ENCODE results near the gene SDHAF4.
"Not testable (repeated sequence)": the region's sequence is repeated elsewhere in the genome, so short reads cannot be mapped to it uniquely, and the experiment has no call there.

The SDHAF4 gene

DNA sequence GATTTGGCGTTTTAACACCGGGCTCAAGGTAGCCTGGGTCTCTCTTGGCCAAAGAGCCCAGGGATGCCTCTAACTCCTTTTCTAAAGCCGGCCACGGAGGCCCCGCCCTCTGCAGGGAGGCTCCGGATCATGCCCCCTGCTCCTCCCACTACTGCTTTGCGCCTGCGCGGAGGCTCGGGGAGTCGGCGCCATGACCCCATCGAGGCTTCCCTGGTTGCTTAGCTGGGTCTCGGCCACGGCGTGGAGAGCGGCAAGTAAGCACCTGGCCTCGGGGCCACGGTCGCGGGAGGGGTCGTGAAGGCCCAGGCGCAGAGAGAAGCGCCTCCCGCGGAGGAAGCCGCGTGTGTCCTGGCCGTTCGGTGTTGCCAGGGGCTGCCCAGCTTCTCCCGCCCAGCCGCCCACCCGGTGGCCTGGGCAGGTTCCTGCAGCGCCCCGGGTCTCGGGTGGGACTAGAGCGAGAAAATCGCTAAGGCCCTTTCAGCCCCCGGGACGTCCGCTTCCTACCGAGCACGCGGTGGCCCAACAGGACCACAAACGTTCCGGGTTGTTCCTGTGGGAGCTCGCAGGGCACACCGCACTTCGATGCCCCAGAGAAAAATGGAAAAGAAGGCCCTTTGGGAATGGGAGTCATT lies at the start of gene SDHAF4:
Gene SDHAF4, plus strand, starts transcription at position 180 of the 632 bp plus-strand sequence. Its CDS starts 11 bp downstream, at position 191.
- DNase-seq, result peak; percentile 86 to 98 (median 96)
- intact Hi-C loops (cut with DNase I), result loop anchor here (5.0 kb wide), 2 partner anchors 100 to 155 kb away; partner anchors contain the start of genes FAM135A and SMAP1

DNA sequence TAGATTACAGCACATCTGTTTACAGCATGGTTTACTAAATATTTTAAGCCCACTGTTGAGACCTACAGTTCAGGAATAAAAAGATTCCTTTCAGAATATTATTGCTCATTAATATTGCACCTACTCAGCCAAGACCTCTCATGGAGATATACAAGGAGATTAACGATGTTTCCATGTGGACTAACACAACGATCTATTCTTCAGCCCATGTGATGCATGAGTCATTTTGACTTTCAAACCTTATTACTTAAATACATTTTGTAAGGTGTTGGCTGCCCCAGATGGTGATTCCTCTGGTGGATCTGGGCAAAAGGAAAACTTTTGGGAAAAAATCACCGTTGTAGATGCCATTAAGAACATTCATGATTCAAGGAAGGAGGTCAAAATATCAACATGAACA lies 48.0 kb upstream of the SDHAF4 start:
- DNase-seq, result no peak
- intact Hi-C loops (cut with DNase I), result no loop called here

- intact Hi-C loops (cut with DNase I), result no loop called here
Measured at GRCh38 chr6:70520575-70520974, 46.2 kb upstream of the SDHAF4 start.

DNA sequence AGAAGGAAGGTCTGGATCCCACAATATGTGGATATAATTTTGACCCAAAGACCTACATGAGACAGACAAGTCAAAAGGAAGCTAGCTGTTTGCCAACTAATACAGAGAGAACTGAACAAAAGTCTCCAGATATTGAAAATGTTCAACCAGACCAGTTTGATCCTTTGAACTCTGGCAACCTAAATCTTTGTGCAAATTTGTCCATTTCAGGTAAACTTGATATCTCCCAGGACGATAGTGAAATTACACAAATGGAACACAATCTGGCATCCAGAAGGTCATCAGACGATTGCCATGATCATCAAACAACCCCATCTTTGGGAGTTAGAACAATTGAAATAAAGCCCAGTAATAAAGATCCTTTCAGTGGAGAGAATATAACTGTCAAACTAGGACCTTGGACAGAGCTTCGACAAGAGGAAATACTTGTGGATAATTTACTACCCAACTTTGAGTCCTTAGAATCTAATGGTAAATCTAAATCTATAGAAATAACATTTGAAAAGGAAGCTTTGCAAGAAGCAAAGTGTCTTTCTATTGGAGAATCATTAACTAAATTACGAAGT lies 41.9 kb upstream of the SDHAF4 start:
- no peak for DNase-seq
- intact Hi-C loops (cut with DNase I), result no loop called here

More at GRCh38 chr6:70520575-70520974, 46.2 kb upstream of the SDHAF4 start:
- DNase-seq, result peak in 1 of 42 donors; percentile 7

DNA sequence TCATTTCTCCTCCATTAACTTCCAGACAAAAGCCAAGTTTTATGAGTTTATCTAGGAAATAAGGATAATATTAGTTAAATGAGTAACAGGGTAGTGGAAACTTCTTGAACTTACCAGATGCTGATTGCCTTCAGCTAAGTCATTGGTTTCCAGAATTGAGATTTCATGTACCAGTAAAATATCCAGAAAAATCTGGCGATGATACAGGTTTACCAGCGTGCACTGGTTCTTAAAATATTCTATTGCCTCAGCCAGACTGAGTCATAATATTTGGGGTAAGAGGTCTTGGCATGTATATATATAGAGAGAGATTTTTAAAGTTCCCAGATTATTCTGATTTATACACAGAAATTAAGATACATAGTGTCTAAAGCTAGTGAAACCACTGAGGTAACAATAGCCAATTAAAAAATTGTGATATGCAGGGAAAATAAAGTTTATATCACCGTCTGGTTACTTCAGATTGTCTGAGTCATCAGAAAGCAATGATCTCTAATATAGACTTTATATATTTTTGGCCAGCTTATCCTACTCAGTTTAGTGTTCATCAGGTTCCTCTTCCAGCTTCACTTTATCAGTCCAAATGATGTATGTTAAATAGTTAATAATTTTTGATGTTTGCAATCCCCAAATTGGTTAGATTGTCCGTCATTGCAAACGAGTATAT lies 39.5 kb upstream of the SDHAF4 start:
- DNase-seq, result no peak
- intact Hi-C loops (cut with DNase I), result no loop called here

GRCh38 chr6:70530023-70530422 lies 36.7 kb upstream of the SDHAF4 start:
- intact Hi-C loops (cut with DNase I), result no loop called here
- no peak for DNase-seq

DNA sequence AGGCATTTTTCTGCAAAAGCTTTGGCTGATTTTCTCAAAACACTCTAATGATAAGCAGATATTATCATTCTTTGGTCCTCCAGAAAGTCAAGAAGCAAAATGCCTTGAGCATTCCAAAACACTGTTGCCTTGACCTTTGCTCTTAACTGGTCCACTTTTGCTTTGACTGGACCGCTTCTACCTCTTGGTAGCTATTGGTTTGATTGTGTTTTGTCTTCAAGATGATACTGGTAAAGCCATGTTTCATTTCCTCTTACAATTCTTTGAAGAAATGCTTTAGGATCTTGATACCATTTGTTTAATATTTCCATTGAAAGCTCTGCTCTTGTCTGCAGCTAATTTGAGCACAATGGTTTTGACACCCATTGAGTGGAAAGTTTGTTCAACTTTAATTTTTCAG lies 35.6 kb upstream of the SDHAF4 start:
- intact Hi-C loops (cut with DNase I), result no loop called here
- DNase-seq, result no peak

- intact Hi-C loops (cut with DNase I), result no loop called here
- DNase-seq, result no peak
Measured at GRCh38 chr6:70537266-70537665, 29.5 kb upstream of the SDHAF4 start.

DNA sequence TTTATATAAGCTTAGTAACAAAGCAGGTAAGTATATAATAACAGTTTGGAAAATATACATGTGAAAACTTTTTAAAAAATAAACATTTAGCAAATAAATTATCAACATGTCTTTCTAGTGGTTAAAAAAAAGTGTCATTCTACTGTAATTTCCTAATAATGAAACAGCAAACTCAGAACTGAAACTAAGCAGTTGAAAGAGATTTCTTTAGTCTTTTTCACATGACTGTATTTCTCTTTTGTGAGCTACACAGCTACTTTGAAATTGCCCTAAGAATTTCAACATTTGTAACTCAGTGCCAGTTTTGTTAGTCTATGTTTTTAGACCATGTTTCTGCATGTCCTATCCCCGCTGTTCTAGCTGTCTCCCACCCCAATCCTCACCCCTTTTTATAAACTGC lies 28.4 kb upstream of the SDHAF4 start:
- no peak for DNase-seq

GRCh38 chr6:70547313-70547712 lies 19.4 kb upstream of the SDHAF4 start:
- intact Hi-C loops (cut with DNase I), result no loop called here
- DNase-seq, result peak in 5 of 42 donors; percentile 16 to 44 (median 27)

More for the DNA sequence above, 28.4 kb upstream of the SDHAF4 start:
- intact Hi-C loops (cut with DNase I), result no loop called here

DNA sequence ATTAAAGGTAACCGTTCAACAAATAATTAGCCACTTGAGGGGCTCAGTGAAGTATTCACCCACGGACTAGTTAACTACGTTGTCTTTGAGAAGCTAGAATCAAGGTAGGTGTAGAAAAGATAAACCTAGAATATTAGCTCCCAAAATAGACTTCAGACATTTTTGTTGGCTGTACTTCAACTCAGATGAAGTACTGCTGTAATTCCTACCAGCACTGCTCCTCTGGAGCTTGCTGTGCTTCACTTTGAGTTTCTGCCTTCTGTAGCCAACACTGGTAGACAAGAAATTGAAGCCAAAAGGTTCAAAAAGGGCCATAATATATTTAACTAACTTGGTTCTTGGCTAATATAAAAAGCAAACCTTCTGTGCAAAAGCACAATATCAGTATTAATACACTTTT lies 18.8 kb upstream of the SDHAF4 start:
- intact Hi-C loops (cut with DNase I), result no loop called here
- no peak for DNase-seq

GRCh38 chr6:70549327-70549726 lies 17.4 kb upstream of the SDHAF4 start:
- no peak for DNase-seq
- intact Hi-C loops (cut with DNase I), result no loop called here

DNA sequence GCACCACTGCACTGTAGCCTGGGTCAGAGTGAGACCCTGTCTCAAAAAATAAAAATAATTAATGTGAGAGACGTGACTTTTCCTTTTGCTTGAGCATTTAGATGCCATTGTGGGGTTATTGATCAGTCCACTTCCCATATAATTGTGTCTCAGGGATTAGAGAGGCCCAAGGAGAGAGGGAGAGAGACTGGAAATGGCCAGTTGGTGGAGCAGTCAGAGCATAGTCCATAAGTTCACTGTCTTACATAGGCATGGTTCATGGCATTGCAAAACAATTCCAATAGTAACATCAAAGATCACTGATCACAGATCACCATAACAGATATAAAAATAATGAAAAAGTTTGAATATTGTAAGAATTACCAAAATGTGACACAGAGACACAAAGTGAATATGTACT lies 15.2 kb upstream of the SDHAF4 start:
- intact Hi-C loops (cut with DNase I), result no loop called here
- DNase-seq, result no peak

DNA sequence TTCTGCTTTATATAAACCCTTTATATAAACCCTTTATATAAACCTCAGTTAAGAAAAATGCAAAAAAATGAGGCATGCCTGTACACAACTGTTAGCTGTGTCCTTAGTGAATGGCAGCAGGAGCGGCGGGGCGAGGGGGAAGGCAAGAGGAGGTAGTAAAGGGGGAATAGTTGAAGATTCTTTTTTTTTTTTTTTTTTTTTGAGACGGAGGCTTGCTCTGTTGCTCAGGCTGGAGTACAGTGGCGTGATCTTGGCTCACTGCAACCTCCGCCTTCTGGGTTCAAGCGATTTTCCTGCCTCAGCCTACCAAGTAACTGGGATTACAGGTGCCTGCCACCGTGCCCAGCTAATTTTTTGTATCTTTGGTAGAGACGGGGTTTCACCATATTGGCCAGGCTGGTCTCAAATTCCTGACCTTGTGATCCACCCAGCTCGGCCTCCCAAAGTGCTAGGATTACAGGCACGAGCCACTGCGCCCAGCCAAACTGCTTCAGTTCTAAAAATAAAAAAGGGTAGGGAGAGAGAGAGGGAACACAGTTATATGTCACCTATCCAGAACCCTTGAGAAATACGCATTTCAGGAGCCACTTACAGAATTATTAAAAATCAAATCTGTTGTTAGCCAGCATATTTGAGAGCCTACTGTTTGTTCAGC lies 14.3 kb upstream of the SDHAF4 start:
- DNase-seq; intact Hi-C loops (cut with DNase I): not testable (repeated sequence)

DNA sequence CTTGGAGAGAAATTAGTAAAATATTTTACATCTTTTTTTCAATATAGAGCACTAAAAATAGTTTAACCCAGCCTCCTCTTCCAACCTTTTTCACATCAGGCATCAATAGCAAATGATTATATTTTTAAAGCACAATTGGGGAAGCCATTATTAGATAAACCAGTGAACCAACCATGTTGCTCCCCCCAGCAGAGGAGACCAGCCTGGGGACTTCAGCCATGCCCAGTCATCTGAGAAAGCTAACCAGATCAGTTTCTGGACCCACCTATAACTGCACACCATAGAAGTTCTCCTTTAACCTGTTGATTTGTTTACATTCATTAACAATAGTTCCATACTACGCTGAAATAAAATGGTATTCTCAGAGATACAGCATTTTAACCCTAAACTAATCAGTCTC lies 13.8 kb upstream of the SDHAF4 start:
- intact Hi-C loops (cut with DNase I), result no loop called here
- no peak for DNase-seq

- intact Hi-C loops (cut with DNase I), result no loop called here
- DNase-seq, result no peak
Measured at GRCh38 chr6:70557998-70558397, 8.7 kb upstream of the SDHAF4 start.

- DNase-seq; intact Hi-C loops (cut with DNase I): not testable (repeated sequence)
Measured at GRCh38 chr6:70562401-70562800, 4.3 kb upstream of the SDHAF4 start.

DNA sequence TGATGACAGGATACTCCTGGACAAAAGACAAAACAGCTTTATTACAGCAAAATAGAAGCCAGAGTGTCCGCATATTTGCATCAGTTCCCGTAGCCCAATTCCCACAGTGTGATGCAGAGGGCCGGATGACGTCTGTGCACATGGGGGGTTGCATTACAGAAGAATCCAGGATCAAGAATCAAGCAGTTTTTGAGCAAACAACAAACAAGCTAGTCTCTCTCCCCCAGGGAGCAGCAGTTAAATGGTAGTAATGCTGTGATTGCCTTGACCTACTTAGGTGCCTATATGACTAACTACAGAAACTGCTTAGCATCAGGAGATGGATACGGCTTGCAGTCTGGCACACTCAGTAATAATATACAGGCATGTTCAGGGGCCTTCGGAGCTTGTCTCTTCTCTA lies 3.2 kb upstream of the SDHAF4 start:
- intact Hi-C loops (cut with DNase I), result no loop called here
- DNase-seq, result peak in 2 of 42 donors; percentile 10 to 14

GRCh38 chr6:70574643-70575042 lies 7.9 kb downstream of the SDHAF4 start:
- intact Hi-C loops (cut with DNase I), result no loop called here
- DNase-seq, result no peak

- intact Hi-C loops (cut with DNase I), result no loop called here
- DNase-seq, result no peak
Measured at GRCh38 chr6:70575899-70576495, 9.3 kb downstream of the SDHAF4 start.
